Glutamatergic neuron (in vitro differentiated cells): ENCODE results near the gene HS3ST3B1. TPM values are rescaled to one million over a fixed set of nuclear protein-coding genes. Genes with fewer than 3 reads are reported as not detected.
A peak's percentile ranks its signal among the peaks of the same experiment; 100 is the strongest.

Source experiments
- DNase-seq: peaks from one replicate; pipeline ENCODE4 v3.0.0; 2022
- H3K27ac Mint-ChIP-seq: one replicate; pipeline ENCODE4 v1.8.0; 2020; ENCODE audit warnings: mild to moderate bottlenecking, mixed read lengths, inconsistent platforms; ENCODE audit not compliant: unreplicated experiment
- H3K27me3 Mint-ChIP-seq: one replicate; pipeline ENCODE4 v1.8.0; 2020; ENCODE audit warnings: mild to moderate bottlenecking, moderate library complexity, mixed read lengths, inconsistent platforms; ENCODE audit not compliant: unreplicated experiment
- H3K36me3 Mint-ChIP-seq: one replicate; pipeline ENCODE4 v1.8.0; 2020; ENCODE audit warnings: mild to moderate bottlenecking, mixed read lengths, inconsistent platforms; ENCODE audit not compliant: unreplicated experiment
- H3K4me1 Mint-ChIP-seq: one replicate; pipeline ENCODE4 v1.8.0; 2020; ENCODE audit warnings: mild to moderate bottlenecking, low read depth, mixed read lengths, inconsistent platforms; ENCODE audit not compliant: unreplicated experiment
- H3K4me3 Mint-ChIP-seq: one replicate; pipeline ENCODE4 v1.8.0; 2020; ENCODE audit warnings: mild to moderate bottlenecking, mixed read lengths, inconsistent platforms; ENCODE audit not compliant: unreplicated experiment
- H3K9me3 Mint-ChIP-seq: one replicate; pipeline ENCODE4 v1.8.0; 2020; ENCODE audit warnings: mild to moderate bottlenecking, moderate library complexity, mixed read lengths, inconsistent platforms; ENCODE audit not compliant: unreplicated experiment
- total RNA-seq: library from RNA; stranded (reverse); fragmentation: NEBNext Ultra II Directional; extraction: Animal tissue kit (Norgen Biotek cat#: 25700); gene quantifications from one replicate; pipeline ENCODE4 v1.2.1, GENCODE V29; 2021; ENCODE audit not compliant: unreplicated experiment
- TF ChIP-seq, protein P1 (sequence below): fragments of 200-600 bp; sonication (generic); IDR thresholded peaks from one replicate; pipeline ENCODE4 v1.5.0; 2021; ENCODE audit not compliant: partially characterized antibody, unreplicated experiment

Gene HS3ST3B1
- total RNA-seq, 1 donor from 2014 or later: 2.4 TPM

DNA sequence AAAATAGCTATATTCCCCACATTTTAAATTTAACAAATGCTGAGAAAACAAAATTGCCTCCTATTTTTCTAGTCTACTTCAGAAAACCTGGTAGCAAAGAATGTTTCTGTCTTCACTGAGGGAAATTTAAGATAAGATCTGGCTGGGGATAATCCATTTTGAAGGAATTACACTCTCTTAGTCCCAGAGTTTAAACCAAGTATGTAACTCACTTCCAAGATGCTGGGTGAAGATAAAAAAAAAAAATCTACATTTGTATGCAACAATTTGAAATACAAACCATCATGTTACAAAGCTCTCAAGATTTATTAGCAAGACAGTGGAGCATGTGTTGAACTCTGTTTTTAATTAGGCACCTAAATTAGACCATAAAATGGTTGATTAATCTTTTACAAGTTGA, 5.7 kb downstream of the HS3ST3B1 start:
- peaks cover 19% of the 10 kb centered on the region for H3K9me3 Mint-ChIP-seq
- no peak overlapping the region for H3K4me3 Mint-ChIP-seq
- TF ChIP-seq, protein P1, sequence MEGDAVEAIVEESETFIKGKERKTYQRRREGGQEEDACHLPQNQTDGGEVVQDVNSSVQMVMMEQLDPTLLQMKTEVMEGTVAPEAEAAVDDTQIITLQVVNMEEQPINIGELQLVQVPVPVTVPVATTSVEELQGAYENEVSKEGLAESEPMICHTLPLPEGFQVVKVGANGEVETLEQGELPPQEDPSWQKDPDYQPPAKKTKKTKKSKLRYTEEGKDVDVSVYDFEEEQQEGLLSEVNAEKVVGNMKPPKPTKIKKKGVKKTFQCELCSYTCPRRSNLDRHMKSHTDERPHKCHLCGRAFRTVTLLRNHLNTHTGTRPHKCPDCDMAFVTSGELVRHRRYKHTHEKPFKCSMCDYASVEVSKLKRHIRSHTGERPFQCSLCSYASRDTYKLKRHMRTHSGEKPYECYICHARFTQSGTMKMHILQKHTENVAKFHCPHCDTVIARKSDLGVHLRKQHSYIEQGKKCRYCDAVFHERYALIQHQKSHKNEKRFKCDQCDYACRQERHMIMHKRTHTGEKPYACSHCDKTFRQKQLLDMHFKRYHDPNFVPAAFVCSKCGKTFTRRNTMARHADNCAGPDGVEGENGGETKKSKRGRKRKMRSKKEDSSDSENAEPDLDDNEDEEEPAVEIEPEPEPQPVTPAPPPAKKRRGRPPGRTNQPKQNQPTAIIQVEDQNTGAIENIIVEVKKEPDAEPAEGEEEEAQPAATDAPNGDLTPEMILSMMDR: no peak
- no peaks in the 10 kb centered on the region for H3K36me3 Mint-ChIP-seq
- H3K4me1 Mint-ChIP-seq: peaks cover 21% of the 10 kb centered on the region
- H3K27ac Mint-ChIP-seq: no peak overlapping the region
- H3K27me3 Mint-ChIP-seq: peaks cover 14% of the 10 kb centered on the region
- DNase-seq: no peak

- H3K36me3 Mint-ChIP-seq: no peaks in the 10 kb centered on the region
- TF ChIP-seq, protein P1: no peak
- peaks cover 21% of the 10 kb centered on the region for H3K4me1 Mint-ChIP-seq
- peaks cover 19% of the 10 kb centered on the region for H3K9me3 Mint-ChIP-seq
- no peak overlapping the region for H3K4me3 Mint-ChIP-seq
- no peak overlapping the region for H3K27ac Mint-ChIP-seq
- DNase-seq: no peak
- peaks cover 16% of the 10 kb centered on the region for H3K27me3 Mint-ChIP-seq
These were observed 6.7 kb downstream of the HS3ST3B1 start for GRCh38 chr17:14307560-14308024.

DNA sequence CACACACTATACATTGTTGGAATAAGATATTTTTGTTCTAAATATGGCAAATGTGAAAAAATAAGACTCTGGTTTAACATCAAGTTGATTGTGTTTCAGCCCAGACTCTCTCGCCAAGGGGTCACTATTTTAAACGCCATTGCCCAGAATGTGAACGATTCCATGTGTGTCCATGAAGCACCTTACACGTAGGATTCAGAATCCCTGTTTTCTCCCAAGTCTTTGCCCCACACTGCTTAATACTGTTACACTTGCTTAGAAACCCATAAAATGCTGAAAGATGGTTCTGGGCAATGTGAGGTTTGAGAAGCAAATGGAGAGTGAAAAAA, 7.7 kb downstream of the HS3ST3B1 start:
- peaks cover 15% of the 10 kb centered on the region for H3K9me3 Mint-ChIP-seq
- TF ChIP-seq, protein P1: no peak
- no peaks in the 10 kb centered on the region for H3K36me3 Mint-ChIP-seq
- H3K4me3 Mint-ChIP-seq: peak overlapping the region; percentile 88
- H3K27me3 Mint-ChIP-seq: peaks cover 12% of the 10 kb centered on the region
- H3K4me1 Mint-ChIP-seq: peaks cover 20% of the 10 kb centered on the region
- DNase-seq: no peak
- H3K27ac Mint-ChIP-seq: peak overlapping the region; percentile 88

GRCh38 chr17:14308965-14309879, 8.3 kb downstream of the HS3ST3B1 start:
- Mint-ChIP-seq H3K4me3 (peak overlapping the region; percentile 90), H3K36me3 (peaks cover 1% of the 10 kb centered on the region), H3K27ac (peak overlapping the region; percentile 88), H3K4me1 (peaks cover 18% of the 10 kb centered on the region), H3K27me3 (peaks cover 12% of the 10 kb centered on the region), H3K9me3 (peaks cover 14% of the 10 kb centered on the region)
- TF ChIP-seq, protein P1: no peak
- peak; percentile 98 for DNase-seq

DNA sequence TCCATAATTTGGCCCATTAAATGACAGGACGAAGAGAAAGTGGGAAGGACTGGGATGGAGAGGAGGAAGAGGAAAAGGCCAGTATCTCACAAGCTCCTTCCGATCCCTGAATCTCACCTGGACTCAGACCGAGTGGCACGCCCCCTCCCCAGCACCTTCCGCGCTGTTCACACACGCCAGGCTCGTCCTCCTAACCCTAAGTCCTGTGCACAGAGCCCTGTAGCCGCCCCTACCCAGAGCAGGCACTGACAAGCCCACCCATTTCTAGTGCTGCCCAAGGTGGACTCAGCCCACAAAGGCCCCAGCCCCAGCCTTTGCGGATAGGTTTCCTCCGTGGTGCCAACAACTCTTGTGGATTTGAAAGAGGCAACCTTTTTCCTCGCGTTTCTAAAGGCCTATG, 9.2 kb downstream of the HS3ST3B1 start:
- Mint-ChIP-seq H3K27ac (peak overlapping the region; percentile 88), H3K4me3 (peak overlapping the region; percentile 90), H3K36me3 (peaks cover 6% of the 10 kb centered on the region), H3K4me1 (peaks cover 14% of the 10 kb centered on the region), H3K9me3 (peaks cover 13% of the 10 kb centered on the region), H3K27me3 (peaks cover 15% of the 10 kb centered on the region)
- TF ChIP-seq, protein P1: no peak
- no peak for DNase-seq
